GM21390 (cell line): ENCODE measurements around the gene HJV.
A peak's percentile ranks its signal among the peaks of the same experiment; 100 is the strongest.

ENCODE experiments used
- ATAC-seq: cut with Tn5 transposase; IDR thresholded peaks from one replicate; pipeline ENCODE4 v1.9.1; 2021; ENCODE audit not compliant: unreplicated experiment

The HJV gene

GRCh38 chr1:146022403-146023127, 1.0 kb upstream of the HJV start:
- no peak for ATAC-seq

- no peak for ATAC-seq
Measured at GRCh38 chr1:146021050-146021445, 487 bp downstream of the HJV start.

- ATAC-seq, result no peak
Measured at GRCh38 chr1:146020058-146021049, 1.2 kb downstream of the HJV start.

- no peak for ATAC-seq
Measured at GRCh38 chr1:146019231-146020057, 2.1 kb downstream of the HJV start.

GRCh38 chr1:146016891-146017290, 4.6 kb downstream of the HJV start:
- no peak for ATAC-seq

- ATAC-seq, result no peak
Measured at GRCh38 chr1:146013559-146013922, 8.0 kb downstream of the HJV start.

GRCh38 chr1:146012703-146013558, 8.6 kb downstream of the HJV start:
- no peak for ATAC-seq

- no peak for ATAC-seq
Measured at GRCh38 chr1:146010126-146010738, 11.3 kb downstream of the HJV start.

- no peak for ATAC-seq
Measured at GRCh38 chr1:146007489-146008133, 13.9 kb downstream of the HJV start.

- ATAC-seq, result no peak
Measured at GRCh38 chr1:146001709-146002108, 19.8 kb downstream of the HJV start.

GRCh38 chr1:145999321-146000024, 22.1 kb downstream of the HJV start:
- no peak for ATAC-seq

GRCh38 chr1:145997718-145998023, 23.9 kb downstream of the HJV start:
- ATAC-seq, result no peak

- ATAC-seq, result peak; percentile 25
Measured at GRCh38 chr1:145997016-145997717, 24.4 kb downstream of the HJV start.

- peak; percentile 83 for ATAC-seq
Measured at GRCh38 chr1:145996433-145997015, 25.0 kb downstream of the HJV start, which contains the start of gene TXNIP. TXNIP (minus strand) TSS chr1:145996579; CDS start chr1:145996266, 313 bp downstream.

- ATAC-seq, result no peak
Measured at GRCh38 chr1:145995964-145996432, 25.5 kb downstream of the HJV start.

GRCh38 chr1:145995148-145995881, 26.2 kb downstream of the HJV start:
- no peak for ATAC-seq
